Hematopoietic multipotent progenitor cell treated with erythropoietin and hydrocortisone succinate and interleukin-3 and kit ligand, for 4 days (in vitro differentiated cells): ENCODE results near the gene NPAS2.

Source experiments
- DNase-seq: peaks from one replicate; pipeline ENCODE4 v3.0.0-alpha.2; 2015

The NPAS2 gene

GRCh38 chr2:100995309-100996075 lies 175.6 kb downstream of the NPAS2 start:
- no peak for DNase-seq

GRCh38 chr2:100997509-100998234 lies 177.7 kb downstream of the NPAS2 start:
- DNase-seq: no peak

- no peak for DNase-seq
These were observed 178.3 kb downstream of the NPAS2 start for GRCh38 chr2:100998235-100998573.

- DNase-seq: no peak
These were observed 180.1 kb downstream of the NPAS2 start for GRCh38 chr2:100999995-101000394.

- DNase-seq: peak; percentile 99
These were observed 182.0 kb downstream of the NPAS2 start, which contains the start of gene RPL31 for GRCh38 chr2:101001691-101002561. TSS of gene RPL31 (plus strand) at chr2:101002289. CDS start at chr2:101002702, 413 bp downstream.

- peak; percentile 49 for DNase-seq
These were observed 182.8 kb downstream of the NPAS2 start for GRCh38 chr2:101002562-101003277.

GRCh38 chr2:101003278-101003775 lies 183.4 kb downstream of the NPAS2 start:
- peak; percentile 16 for DNase-seq

- DNase-seq: no peak
These were observed 184.8 kb downstream of the NPAS2 start for GRCh38 chr2:101004620-101005325.

- DNase-seq: no peak
These were observed 186.3 kb downstream of the NPAS2 start for GRCh38 chr2:101006065-101006715.

GRCh38 chr2:101007415-101008345 lies 187.7 kb downstream of the NPAS2 start:
- DNase-seq: peak; percentile 19

- DNase-seq: no peak
These were observed 191.2 kb downstream of the NPAS2 start for GRCh38 chr2:101011152-101011551.

- DNase-seq: no peak
These were observed 192.2 kb downstream of the NPAS2 start for GRCh38 chr2:101012054-101012705.

GRCh38 chr2:101012706-101013181 lies 192.8 kb downstream of the NPAS2 start:
- peak; percentile 73 for DNase-seq

- DNase-seq: no peak
These were observed 194.4 kb downstream of the NPAS2 start for GRCh38 chr2:101014264-101014857.

- DNase-seq: no peak
These were observed 197.4 kb downstream of the NPAS2 start for GRCh38 chr2:101017371-101017770.

GRCh38 chr2:101018934-101019333 lies 199.0 kb downstream of the NPAS2 start:
- DNase-seq: no peak

- DNase-seq: no peak
These were observed 202.3 kb downstream of the NPAS2 start for GRCh38 chr2:101022221-101022620.

GRCh38 chr2:101023327-101024107 lies 203.6 kb downstream of the NPAS2 start:
- no peak for DNase-seq
